Gastroesophageal sphincter (tissue), 3 donors: Measurements from ENCODE around the gene SLC25A10.

Source experiments
- CTCF ChIP-seq, 4 experiments: fragments of 200-600 bp in 2 of 4; fragments of 450-650 bp in 2 of 4; sonication (generic) in 1 of 4; IDR thresholded peaks; one replicate each; pipeline ENCODE4 v1.5.1; 2017 to 2019; ENCODE audit warnings: antibody characterized with exemption in 4 of 4, mild to moderate bottlenecking in 2 of 4, moderate library complexity in 2 of 4
- EP300 ChIP-seq: sonication (generic); formaldehyde crosslinking; IDR thresholded peaks from one replicate; pipeline ENCODE4 v1.6.1; 2017; ENCODE audit warnings: antibody characterized with exemption, mild to moderate bottlenecking
- POLR2A ChIP-seq, 2 donors: fragments of 450-650 bp; IDR thresholded peaks; one replicate each; pipeline ENCODE4 v1.6.1; 2017; ENCODE audit warnings: antibody characterized with exemption in 2 of 2, mild to moderate bottlenecking in 2 of 2, moderate library complexity in 1 of 2

GRCh38 chr17:81717766-81718089 lies 5.6 kb downstream of the SLC25A10 start:
- TF ChIP-seq CTCF (IDR thresholded peaks at IDR 0.05), result no peak
- no peak for TF ChIP-seq POLR2A (IDR thresholded peaks at IDR 0.05)
- TF ChIP-seq EP300, result no peak
